Endothelial cell of umbilical vein (primary cell): ENCODE results near the gene ILRUN.

Source experiments
- EZH2 ChIP-seq: IDR thresholded peaks from 2 replicates; pipeline ENCODE4 v1.6.1; 2012; ENCODE audit warnings: borderline replicate concordance, low read depth, mild to moderate bottlenecking, moderate library complexity, low read length, inconsistent platforms; ENCODE audit not compliant: severe bottlenecking
- GATA2 ChIP-seq: IDR thresholded peaks from 2 replicates; pipeline ENCODE4 v1.7.0; 2011; ENCODE audit warnings: low read depth, mild to moderate bottlenecking, moderate library complexity, mixed read lengths, low read length; ENCODE audit not compliant: insufficient read length, insufficient read depth
- JUN ChIP-seq: IDR thresholded peaks from 2 replicates; pipeline ENCODE4 v1.6.1; 2011; ENCODE audit warnings: borderline replicate concordance, low read depth; ENCODE audit not compliant: insufficient read length, insufficient read depth
- TF ChIP-seq, protein P1 (sequence below), 2 donors: IDR thresholded peaks; 1 replicate in 1 of 2; 2 replicates in 1 of 2; pipeline ENCODE4 v1.5.1; 2011; ENCODE audit warnings: low read length in 2 of 2, mild to moderate bottlenecking in 2 of 2, moderate library complexity in 2 of 2, control low read depth in 1 of 2, inconsistent platforms in 1 of 2, low read depth in 1 of 2; ENCODE audit not compliant: insufficient read depth in 1 of 2; ENCODE audit errors: extremely low read depth in 1 of 2

DNA sequence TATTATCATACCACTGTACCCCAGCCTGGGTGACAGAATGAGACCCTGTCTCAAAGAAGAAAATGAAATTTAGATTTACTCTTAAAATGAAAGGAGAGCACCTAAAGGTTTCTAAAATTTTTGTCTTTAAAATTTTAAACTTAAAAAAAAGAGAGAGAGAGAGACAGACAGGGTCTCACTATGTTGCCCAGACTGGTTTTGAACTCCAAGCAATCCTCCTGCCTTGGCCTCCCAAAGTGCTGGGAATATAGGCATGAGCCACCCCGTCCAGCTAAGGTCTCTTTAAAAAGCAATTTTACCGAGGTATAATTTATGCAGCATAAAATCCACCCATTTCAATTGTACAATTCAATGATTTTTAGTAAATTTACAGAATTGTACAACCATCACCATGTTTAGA is 33.2 kb downstream of the ILRUN start:
- no peak for TF ChIP-seq JUN
- TF ChIP-seq, protein P1, sequence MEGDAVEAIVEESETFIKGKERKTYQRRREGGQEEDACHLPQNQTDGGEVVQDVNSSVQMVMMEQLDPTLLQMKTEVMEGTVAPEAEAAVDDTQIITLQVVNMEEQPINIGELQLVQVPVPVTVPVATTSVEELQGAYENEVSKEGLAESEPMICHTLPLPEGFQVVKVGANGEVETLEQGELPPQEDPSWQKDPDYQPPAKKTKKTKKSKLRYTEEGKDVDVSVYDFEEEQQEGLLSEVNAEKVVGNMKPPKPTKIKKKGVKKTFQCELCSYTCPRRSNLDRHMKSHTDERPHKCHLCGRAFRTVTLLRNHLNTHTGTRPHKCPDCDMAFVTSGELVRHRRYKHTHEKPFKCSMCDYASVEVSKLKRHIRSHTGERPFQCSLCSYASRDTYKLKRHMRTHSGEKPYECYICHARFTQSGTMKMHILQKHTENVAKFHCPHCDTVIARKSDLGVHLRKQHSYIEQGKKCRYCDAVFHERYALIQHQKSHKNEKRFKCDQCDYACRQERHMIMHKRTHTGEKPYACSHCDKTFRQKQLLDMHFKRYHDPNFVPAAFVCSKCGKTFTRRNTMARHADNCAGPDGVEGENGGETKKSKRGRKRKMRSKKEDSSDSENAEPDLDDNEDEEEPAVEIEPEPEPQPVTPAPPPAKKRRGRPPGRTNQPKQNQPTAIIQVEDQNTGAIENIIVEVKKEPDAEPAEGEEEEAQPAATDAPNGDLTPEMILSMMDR (IDR thresholded peaks at IDR 0.05; ENCODE audit: extremely low read depth in 1 of 2, insufficient read depth in 1 of 2, low read depth in 1 of 2, low read length in 2 of 2) = no peak
- no peak for TF ChIP-seq EZH2
- TF ChIP-seq GATA2 = no peak
